ENCODE measurements around the gene LRRC4C.
A peak's percentile ranks its signal among the peaks of the same experiment; 100 is the strongest.
"Not testable (repeated sequence)": the region's sequence is repeated elsewhere in the genome, so short reads cannot be mapped to it uniquely, and the experiment has no call there.

LRRC4C gene

DNA sequence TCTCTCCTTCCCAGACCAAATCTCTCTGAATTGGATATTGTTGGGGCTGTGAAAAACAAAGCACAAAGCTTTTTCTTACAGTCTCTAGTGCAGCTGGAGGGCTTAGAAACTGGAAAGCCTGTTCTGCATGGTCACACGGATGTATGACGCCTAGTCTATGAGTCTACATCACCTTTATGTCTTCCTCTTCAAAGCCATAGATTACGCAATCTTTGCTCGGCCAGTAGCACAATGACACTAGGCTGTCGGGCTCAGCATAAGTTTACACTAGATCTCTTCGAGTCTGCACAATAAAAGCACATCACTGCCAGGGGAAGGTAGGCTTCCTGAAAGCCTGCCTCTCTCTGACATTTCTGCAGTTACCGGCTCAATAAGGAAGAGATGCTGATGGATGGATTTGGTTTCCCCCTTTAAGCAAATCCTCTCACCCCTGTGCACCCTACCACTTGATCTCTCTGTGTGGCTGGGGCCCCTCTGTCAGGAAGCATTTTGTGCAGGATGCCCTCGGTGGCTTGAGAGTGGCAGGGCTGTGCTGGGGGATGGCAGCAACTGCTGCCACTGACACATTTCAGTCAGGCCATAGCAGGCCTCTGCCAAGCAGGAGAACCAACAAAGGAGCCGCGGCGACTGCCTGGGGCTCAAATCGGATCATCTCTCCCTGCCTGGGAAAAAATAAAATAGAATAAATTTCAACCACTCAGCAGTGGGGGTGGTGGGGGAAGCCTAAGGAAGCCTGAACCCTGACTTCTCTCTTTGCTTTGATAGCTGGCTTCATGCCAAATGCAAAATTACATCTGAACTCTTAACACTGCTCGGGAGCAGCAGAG is 1272.8 kb downstream of the LRRC4C start:
- DNase-seq = peak in 38 of 51 donors; percentile 5 to 84 (median 38)

- no peak for DNase-seq
Observed at GRCh38 chr11:40185793-40186192, 1273.7 kb downstream of the LRRC4C start.

- DNase-seq = no peak
Observed at GRCh38 chr11:40183073-40184064, 1276.1 kb downstream of the LRRC4C start.

GRCh38 chr11:40179541-40179940 is 1279.9 kb downstream of the LRRC4C start:
- DNase-seq = no peak

- no peak for DNase-seq
Observed at GRCh38 chr11:40178470-40178869, 1281.0 kb downstream of the LRRC4C start.

DNA sequence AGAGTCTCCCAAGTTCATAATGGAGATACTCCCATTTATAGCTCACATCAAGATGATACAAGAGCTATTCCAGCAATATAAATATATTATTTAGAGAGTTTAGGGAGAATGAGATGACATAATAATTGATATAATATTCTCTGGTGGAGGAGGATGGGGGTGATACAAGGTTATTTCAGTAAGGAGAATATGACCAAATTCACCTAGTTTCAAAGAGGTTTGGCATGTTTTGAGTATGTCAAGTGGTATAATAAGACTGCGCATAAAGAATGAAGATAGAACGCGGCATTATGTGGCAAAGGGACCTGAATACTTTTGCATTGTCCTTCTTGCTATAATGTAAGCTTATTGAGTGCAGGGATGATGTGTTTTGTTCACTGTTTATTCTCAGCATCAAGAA is 1283.5 kb downstream of the LRRC4C start:
- no peak for DNase-seq

DNA sequence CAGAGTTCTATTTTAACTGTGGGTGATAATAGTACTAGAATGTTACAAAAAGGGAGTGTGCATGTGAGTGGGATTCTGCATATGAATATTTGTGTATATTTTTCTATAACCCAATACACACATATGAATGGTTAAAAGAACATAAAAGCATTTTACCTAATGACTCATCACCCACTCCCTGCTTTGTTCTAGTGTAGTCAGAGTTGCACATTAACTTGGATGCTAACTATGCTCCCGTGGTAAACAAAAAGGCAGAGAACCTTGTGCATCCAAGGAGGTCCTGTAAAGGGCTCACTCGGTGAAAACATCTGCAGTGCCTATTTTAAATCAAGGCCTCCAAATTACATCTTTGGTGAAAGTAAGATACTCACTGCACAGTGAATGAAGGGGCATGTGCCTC is 1289.4 kb downstream of the LRRC4C start:
- DNase-seq = no peak

DNA sequence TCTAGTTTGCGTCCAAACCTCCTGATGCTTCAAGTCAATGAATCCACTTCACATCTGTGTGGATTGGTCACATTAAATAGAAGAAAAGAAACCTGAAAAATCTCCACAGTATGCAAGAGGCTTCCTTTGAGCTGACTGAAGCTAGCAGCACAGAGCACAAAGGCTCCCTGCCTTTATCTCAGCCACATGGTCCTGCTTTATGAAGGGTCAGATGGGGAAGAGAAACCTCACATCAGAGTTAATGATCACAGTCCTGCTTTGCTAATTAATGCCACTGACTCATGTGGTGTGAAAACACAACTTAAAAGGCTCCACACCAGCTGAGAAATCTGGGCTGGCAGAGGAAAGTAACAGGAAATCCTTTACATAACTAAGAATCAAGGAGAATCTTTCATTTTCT is 1291.0 kb downstream of the LRRC4C start:
- DNase-seq = no peak

- not testable (repeated sequence) for DNase-seq
Observed at GRCh38 chr11:40167805-40168204, 1291.6 kb downstream of the LRRC4C start.

DNA sequence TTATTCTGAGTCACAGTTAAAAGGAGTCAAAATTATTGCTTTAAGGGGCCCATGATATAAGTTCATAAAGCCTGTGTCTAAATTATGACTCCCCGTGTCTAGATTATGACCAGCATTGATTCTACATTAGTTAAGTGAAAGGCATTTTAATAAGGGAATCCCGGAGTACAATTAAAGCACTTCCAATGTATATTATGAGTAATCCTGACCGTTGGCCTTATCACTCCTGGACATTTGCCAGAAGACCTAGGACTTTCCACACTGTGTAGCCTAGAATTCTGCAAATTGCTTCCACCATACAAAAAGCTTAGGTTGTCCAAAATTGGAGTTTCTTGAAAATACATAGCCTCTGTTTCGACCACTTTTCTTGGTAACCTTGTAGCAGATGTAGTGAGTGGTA is 1292.6 kb downstream of the LRRC4C start:
- no peak for DNase-seq

DNA sequence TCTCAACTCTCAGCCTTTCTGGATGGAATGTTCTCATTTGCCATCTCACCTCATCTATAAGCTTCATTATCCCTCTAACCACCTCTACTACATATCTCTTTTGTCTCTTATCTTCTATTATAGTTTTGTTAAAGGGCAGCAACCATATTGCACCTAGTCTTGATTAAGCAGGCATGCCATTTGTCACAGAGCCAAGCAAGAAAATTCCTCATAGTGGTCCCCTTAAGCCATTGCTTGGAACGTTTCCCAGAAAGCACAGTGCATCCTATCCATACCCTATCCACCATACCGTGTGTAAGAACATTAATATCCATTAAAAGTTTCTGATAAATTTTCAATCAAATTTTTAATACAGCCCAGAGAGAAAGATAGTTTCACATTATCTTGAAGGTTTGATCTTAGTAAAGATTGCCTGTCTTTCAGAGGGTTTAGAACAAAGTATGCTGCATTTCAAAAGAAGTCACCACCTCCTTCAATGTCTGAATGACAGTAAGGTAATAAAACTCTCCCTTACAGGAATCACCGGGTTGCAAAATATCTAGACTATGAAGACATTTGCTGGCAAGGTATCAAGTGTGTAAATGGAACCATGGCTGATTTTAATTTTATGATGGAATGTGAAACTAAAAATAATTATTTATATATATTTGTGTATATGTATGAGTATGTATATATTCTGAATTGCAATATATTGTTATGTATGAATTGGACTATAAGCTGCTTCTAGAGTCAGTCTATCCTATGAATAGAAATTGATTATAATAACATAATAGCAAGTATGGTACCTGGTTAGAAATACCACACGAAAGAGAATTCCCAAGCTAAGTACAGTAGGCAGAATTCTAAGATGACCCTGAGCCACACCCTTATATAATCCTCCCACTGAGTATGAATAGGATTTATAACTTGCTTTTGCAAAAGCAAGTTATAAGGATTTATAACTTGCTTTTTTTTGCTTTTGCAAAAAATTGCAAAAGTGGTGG is 1296.3 kb downstream of the LRRC4C start:
- no peak for DNase-seq

- peak in 1 of 51 donors; percentile 3 for DNase-seq
Observed at GRCh38 chr11:40161854-40162410, 1297.5 kb downstream of the LRRC4C start.

GRCh38 chr11:40160418-40160817 is 1299.0 kb downstream of the LRRC4C start:
- no peak for DNase-seq

GRCh38 chr11:40149721-40150120 is 1309.7 kb downstream of the LRRC4C start:
- no peak for DNase-seq

DNA sequence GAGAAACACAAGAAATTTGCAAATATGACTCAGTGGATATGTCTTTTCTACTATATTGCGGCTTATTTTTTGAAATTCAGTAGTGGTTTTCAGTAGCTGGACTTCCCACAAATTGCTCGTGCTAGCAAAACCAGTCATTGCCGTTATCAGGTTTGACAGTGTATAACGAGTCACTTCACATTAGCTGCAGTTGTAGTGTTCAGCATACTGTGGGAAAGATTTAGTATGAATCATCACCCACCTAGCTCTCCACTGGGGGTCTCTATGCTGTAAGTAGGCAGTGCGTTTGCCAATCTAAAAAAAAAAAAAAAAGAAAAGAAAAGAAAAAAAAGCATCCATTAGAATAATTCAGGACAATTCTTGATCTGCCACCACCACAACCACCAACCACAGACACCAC is 1318.9 kb downstream of the LRRC4C start:
- no peak for DNase-seq

GRCh38 chr11:40139536-40139935 is 1319.9 kb downstream of the LRRC4C start:
- DNase-seq = no peak

GRCh38 chr11:40139066-40139465 is 1320.4 kb downstream of the LRRC4C start:
- DNase-seq = no peak

DNA sequence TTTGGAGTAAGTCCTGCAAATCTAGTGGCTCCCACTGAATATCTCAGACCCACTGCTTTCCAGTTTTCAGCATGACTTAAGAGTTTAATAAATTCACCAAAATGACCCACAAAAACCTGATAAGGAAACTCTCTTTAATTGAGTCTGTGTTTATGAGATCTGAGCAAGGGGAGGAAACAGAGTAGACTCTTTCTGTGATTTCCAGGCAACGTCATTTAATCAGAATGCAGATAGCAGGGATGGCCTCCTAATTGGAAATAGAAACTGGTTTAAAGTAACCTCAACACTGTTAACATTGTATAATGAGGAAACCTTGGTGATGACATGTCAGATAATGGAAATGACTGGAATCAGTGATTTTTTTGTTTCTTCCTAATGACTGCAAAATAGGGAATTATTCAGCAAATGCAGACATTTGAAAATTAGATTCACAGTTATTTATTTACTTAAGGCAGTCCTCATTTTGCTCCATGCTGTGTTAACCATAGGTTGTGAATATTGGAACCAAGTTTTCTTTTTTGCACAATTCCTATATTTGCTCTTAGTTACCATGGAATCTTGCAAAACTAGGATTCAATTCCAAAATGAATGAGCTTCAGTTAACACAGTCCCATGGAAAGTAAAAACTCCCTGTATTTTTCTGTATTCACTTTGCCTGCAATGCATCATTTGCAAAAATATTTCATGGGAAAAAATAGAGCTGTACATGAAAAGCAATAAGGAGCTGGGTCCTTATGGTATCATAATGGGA is 1324.5 kb downstream of the LRRC4C start:
- no peak for DNase-seq

- DNase-seq = no peak
Observed at GRCh38 chr11:40133498-40133897, 1326.0 kb downstream of the LRRC4C start.

GRCh38 chr11:40132912-40133311 is 1326.5 kb downstream of the LRRC4C start:
- DNase-seq = no peak

All from hypothalamus (tissue), 51 donors.